Endodermal cell (in vitro differentiated cells): ENCODE results near the gene SNTB2. TPM values are rescaled to one million over a fixed set of nuclear protein-coding genes. Genes with fewer than 3 reads are reported as not detected.

Experiments
- DNase-seq: peaks from one replicate; pipeline ENCODE4 v3.0.0-alpha.2; 2017
- H3K27ac ChIP-seq: 2 replicates; pipeline ENCODE4 v1.5.1; 2013; ENCODE audit warnings: mild to moderate bottlenecking, low read depth, low read length, moderate library complexity
- H3K27me3 ChIP-seq: 2 replicates; pipeline ENCODE4 v1.6.1; 2013; ENCODE audit warnings: mild to moderate bottlenecking, low read length, moderate library complexity; ENCODE audit not compliant: insufficient read depth, control insufficient read depth, poor library complexity, severe bottlenecking
- H3K36me3 ChIP-seq: 2 replicates; pipeline ENCODE4 v1.7.0; 2013; ENCODE audit warnings: mild to moderate bottlenecking, low read length, moderate library complexity; ENCODE audit not compliant: control insufficient read depth, insufficient read depth
- H3K4me1 ChIP-seq: one replicate; pipeline ENCODE4 v1.7.0; 2013; ENCODE audit warnings: low read length; ENCODE audit not compliant: control insufficient read depth, insufficient read depth
- H3K4me3 ChIP-seq: 2 replicates; pipeline ENCODE4 v1.5.1; 2013; ENCODE audit warnings: mild to moderate bottlenecking, low read length, moderate library complexity
- H3K9ac ChIP-seq: 2 replicates; pipeline ENCODE4 v1.6.1; 2013; ENCODE audit warnings: mild to moderate bottlenecking, low read length, moderate library complexity; ENCODE audit not compliant: poor library complexity, severe bottlenecking; ENCODE audit errors: extremely low read depth
- H3K9me3 ChIP-seq: 2 replicates; pipeline ENCODE4 v1.6.1; 2013; ENCODE audit warnings: mild to moderate bottlenecking, low read length, moderate library complexity; ENCODE audit not compliant: control insufficient read depth
- H3K27ac Mint-ChIP-seq: 2 replicates; pipeline ENCODE4 v1.8.0; 2020; ENCODE audit warnings: mixed read lengths
- H3K27me3 Mint-ChIP-seq: 2 replicates; pipeline ENCODE4 v1.8.0; 2021; ENCODE audit warnings: mild to moderate bottlenecking, mixed read lengths; ENCODE audit not compliant: insufficient read depth
- H3K36me3 Mint-ChIP-seq: 2 replicates; pipeline ENCODE4 v1.8.0; 2020; ENCODE audit warnings: low read depth, mixed read lengths
- H3K4me1 Mint-ChIP-seq: 2 replicates; pipeline ENCODE4 v1.8.0; 2020; ENCODE audit warnings: mixed read lengths
- H3K4me3 Mint-ChIP-seq: 2 replicates; pipeline ENCODE4 v1.8.0; 2020; ENCODE audit warnings: mild to moderate bottlenecking, moderate library complexity, mixed read lengths
- H3K9me3 Mint-ChIP-seq: 2 replicates; pipeline ENCODE4 v1.8.0; 2020; ENCODE audit warnings: mild to moderate bottlenecking, mixed read lengths
- CTCF ChIP-seq: fragments of 200-600 bp; sonication (generic); conservative IDR thresholded peaks from 2 replicates; pipeline ENCODE4 v1.5.0; 2021; ENCODE audit warnings: antibody characterized with exemption, mild to moderate bottlenecking
- WGBS, 2 experiments: methylation state at CpG; one replicate each; pipeline versions ENCODE4 v1.1.5 to v1.1.7; 2013; ENCODE audit warnings: missing lambda C conversion rate in 2 of 2, mixed read lengths in 1 of 2; ENCODE audit not compliant: insufficient coverage in 1 of 2, insufficient read length in 1 of 2; 5-methylcytosine and 5-hydroxymethylcytosine counted together
- total RNA-seq, 2 donors: library from RNA; stranded (reverse); fragmentation: NEBNext Ultra II Directional in 1 of 2; extraction: Animal tissue kit (Norgen Biotek cat#: 25700) in 1 of 2; gene quantifications; 2 replicates in 1 of 2; 3 replicates in 1 of 2; pipeline ENCODE4 v1.2.1, GENCODE V29; 2021

SNTB2 gene
- total RNA-seq, 2 donors from 2014 or later, result 15.4 to 24.1 TPM

GRCh38 chr16:69201787-69202186 lies 14.8 kb downstream of the SNTB2 start:
- Histone ChIP-seq H3K4me3 (no peak overlapping the region), H3K27ac (no peak overlapping the region), H3K9me3 (no peaks in the 10 kb centered on the region), H3K9ac (no peak overlapping the region), H3K27me3 (no peaks in the 10 kb centered on the region), H3K36me3 (no peaks in the 10 kb centered on the region), H3K4me1 (no peaks in the 10 kb centered on the region)
- peaks cover 3% of the 10 kb centered on the region for H3K4me1 Mint-ChIP-seq
- no peaks in the 10 kb centered on the region for H3K9me3 Mint-ChIP-seq
- H3K36me3 Mint-ChIP-seq, result peaks cover 2% of the 10 kb centered on the region
- no peak for TF ChIP-seq CTCF
- DNase-seq, result no peak
- 75 to 92% methylated on average over 2 of the region's 2 CpGs for WGBS, 2 experiments
- H3K4me3 Mint-ChIP-seq, result no peak overlapping the region
- H3K27me3 Mint-ChIP-seq, result no peaks in the 10 kb centered on the region
- H3K27ac Mint-ChIP-seq, result peak overlapping the region; percentile 17

GRCh38 chr16:69204172-69204571 lies 17.2 kb downstream of the SNTB2 start:
- H3K36me3 Mint-ChIP-seq, result peaks cover 2% of the 10 kb centered on the region
- H3K9me3 Mint-ChIP-seq, result no peaks in the 10 kb centered on the region
- H3K4me1 ChIP-seq, result no peaks in the 10 kb centered on the region
- no peak overlapping the region for H3K4me3 ChIP-seq
- H3K27ac Mint-ChIP-seq, result peak overlapping the region; percentile 60
- TF ChIP-seq CTCF, result no peak
- no peak for DNase-seq
- no peaks in the 10 kb centered on the region for H3K9me3 ChIP-seq
- peaks cover 5% of the 10 kb centered on the region for H3K27me3 ChIP-seq
- no peaks in the 10 kb centered on the region for H3K36me3 ChIP-seq
- H3K4me1 Mint-ChIP-seq, result peaks cover 3% of the 10 kb centered on the region
- no peak overlapping the region for H3K4me3 Mint-ChIP-seq
- H3K27ac ChIP-seq, result no peak overlapping the region
- no peak overlapping the region for H3K9ac ChIP-seq
- no peaks in the 10 kb centered on the region for H3K27me3 Mint-ChIP-seq

- Mint-ChIP-seq H3K4me1 (peaks cover 9% of the 10 kb centered on the region), H3K4me3 (no peak overlapping the region), H3K9me3 (no peaks in the 10 kb centered on the region), H3K27ac (no peak overlapping the region), H3K36me3 (peaks cover 2% of the 10 kb centered on the region), H3K27me3 (no peaks in the 10 kb centered on the region)
- 96 to 100% methylated on average over 2 to 3 of the region's 4 CpGs for WGBS, 2 experiments
- H3K27ac ChIP-seq, result no peak overlapping the region
- no peak overlapping the region for H3K9ac ChIP-seq
- no peaks in the 10 kb centered on the region for H3K9me3 ChIP-seq
- no peak for DNase-seq
- H3K4me1 ChIP-seq, result no peaks in the 10 kb centered on the region
- H3K36me3 ChIP-seq, result no peaks in the 10 kb centered on the region
- no peak overlapping the region for H3K4me3 ChIP-seq
- TF ChIP-seq CTCF, result no peak
- H3K27me3 ChIP-seq, result peaks cover 17% of the 10 kb centered on the region
Observed at GRCh38 chr16:69209735-69210134, 22.8 kb downstream of the SNTB2 start.
